Occipital lobe (tissue), 2 donors: ENCODE measurements around the gene TMEM203. TPM values are rescaled to one million over a fixed set of nuclear protein-coding genes. Genes with fewer than 3 reads are reported as not detected.

Experiments used
- DNase-seq: peaks from one replicate; lab custom pipeline; 2025; lab: John Stamatoyannopoulos, UW
- total RNA-seq: library from RNA; depleted of rRNA; stranded (reverse); fragments of >200 nt; gene quantifications from one replicate; pipeline ENCODE4 v1.2.3, GENCODE V29; 2014

The TMEM203 gene
- total RNA-seq, 1 donor from 2014 or later, result 42.9 TPM

- no peak for DNase-seq
These were observed 25.4 kb upstream of the TMEM203 start, which contains the start of gene SLC34A3 for GRCh38 chr9:137230705-137231371. TSS of gene SLC34A3 (plus strand) at chr9:137230901. CDS start at chr9:137231703, 802 bp downstream.

GRCh38 chr9:137229903-137230704 lies 24.7 kb upstream of the TMEM203 start:
- no peak for DNase-seq

GRCh38 chr9:137228968-137229896 lies 23.8 kb upstream of the TMEM203 start:
- no peak for DNase-seq

DNA sequence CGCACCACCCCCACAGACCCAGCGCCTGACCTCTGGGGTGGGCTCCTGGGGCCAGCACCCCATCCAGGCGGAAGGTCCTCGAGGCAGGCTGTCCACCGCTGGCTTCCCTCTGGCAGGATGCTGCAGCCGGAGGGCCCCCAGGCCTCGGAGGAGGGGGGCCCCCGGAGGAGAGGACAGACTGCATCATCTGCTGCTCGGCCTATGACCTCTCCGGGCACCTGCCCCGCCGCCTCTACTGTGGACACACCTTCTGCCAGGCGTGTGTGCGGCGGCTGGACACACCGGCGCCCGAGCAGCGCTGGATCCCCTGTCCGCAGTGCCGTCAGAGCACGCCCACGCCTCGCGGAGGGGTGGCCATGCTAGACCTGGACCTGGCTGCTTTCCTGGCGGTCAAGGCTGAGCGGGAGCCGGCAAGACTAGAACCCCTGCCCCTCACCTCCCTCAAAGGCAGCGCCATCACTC lies 23.1 kb upstream of the TMEM203 start:
- no peak for DNase-seq

- DNase-seq, result no peak
These were observed 22.5 kb upstream of the TMEM203 start for GRCh38 chr9:137227853-137228505.

DNA sequence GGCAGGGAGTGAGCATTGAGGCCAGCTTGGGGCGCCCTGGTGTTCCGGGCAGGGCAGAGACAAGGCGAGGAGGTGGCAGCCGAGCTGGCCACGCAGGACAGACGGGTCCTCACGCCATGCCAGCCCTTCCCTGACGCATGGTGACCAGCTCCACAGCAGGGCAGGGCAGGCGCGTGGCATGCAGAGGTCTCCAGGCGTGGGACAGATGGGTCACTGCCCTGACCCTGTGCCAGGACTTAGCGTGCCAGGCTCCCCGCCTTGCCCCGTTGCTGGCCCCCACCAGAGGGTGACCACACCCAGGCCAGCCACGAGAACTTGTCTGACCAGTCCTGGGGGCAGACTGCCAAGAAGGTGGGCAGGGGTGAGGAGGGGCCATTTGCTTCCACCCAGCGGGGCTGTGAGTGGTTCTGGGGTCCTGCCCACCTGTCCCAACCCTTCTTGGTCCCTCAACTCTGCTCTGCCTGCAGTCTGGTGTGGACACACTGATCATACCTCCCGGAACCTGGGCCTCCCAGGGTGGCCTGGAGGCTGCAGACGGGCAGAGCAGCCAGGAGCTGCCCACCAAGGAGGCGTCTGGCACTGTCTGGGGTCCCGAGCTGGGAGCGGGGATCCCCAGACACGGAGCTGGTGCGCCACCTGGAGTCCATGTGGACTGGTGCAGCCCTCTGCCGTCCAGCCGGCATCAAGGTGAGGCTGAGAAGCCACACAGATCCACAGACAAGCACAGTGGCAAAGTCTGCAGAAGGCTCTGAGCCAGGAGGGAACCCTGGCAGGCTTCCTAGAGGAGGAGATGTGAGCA lies 21.8 kb upstream of the TMEM203 start, which contains the start of gene RNF224:
TSS of gene RNF224 (plus strand) at position 449 of the 799 bp plus-strand sequence. CDS start 834 bp downstream, outside the sequence.
- DNase-seq, result no peak

- DNase-seq, result no peak
These were observed 21.0 kb upstream of the TMEM203 start for GRCh38 chr9:137226338-137227053.

GRCh38 chr9:137225699-137226331 lies 20.4 kb upstream of the TMEM203 start:
- no peak for DNase-seq

GRCh38 chr9:137224830-137225694 lies 19.6 kb upstream of the TMEM203 start, which contains the start of gene CYSRT1:
TSS of gene CYSRT1 (plus strand) at chr9:137225174. CDS start at chr9:137225622, 448 bp downstream.
- DNase-seq, result no peak

DNA sequence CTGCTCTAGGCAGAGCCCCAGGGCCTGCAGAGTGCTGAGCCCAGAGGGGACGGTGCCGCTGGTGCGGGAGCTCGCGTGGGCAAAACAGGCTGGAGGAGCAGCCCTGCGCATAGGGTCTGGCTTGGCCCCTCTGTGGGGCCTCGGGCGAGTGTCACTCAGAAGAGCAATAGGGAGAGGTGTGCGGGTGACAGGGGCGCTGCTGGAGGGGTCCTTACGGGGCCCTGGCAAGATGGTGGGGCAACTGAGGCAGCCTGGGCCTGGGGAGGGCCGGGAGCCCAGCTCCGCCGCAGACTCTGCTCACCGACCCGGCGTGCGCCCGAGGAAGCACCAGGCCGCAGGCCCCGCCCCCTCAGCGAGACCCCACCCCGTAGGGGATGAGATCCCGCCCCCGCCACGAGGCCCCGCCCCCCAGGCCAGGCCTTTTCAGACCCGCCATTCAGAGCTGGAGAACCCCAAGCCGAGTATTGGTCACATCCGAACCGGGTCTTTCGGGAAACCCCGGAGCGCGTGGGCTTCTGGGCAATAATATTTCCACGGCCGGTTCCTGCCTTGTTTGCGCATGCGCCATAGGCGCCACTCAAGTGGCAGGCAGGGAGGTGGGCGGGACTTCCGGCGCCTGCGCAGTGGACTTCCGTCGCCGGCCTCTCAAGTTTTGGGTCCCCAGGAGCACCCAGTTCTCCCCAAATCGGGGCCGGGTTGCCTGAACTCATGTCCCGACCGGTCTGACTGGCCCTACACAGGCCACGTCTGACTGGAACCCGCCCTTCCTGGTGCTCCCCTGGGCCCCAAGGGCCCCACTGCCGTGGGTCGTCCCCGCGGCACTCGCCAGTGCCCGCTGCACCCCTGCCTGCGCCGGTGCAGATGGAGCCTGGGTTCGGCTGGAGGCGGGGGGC lies 17.9 kb upstream of the TMEM203 start:
- peak; percentile 94 for DNase-seq

- DNase-seq, result no peak
These were observed 17.0 kb upstream of the TMEM203 start, which contains the start of gene RNF208 for GRCh38 chr9:137222190-137223077. TSS of gene RNF208 (minus strand) at chr9:137222240. CDS start at chr9:137221212, 1,028 bp downstream.

DNA sequence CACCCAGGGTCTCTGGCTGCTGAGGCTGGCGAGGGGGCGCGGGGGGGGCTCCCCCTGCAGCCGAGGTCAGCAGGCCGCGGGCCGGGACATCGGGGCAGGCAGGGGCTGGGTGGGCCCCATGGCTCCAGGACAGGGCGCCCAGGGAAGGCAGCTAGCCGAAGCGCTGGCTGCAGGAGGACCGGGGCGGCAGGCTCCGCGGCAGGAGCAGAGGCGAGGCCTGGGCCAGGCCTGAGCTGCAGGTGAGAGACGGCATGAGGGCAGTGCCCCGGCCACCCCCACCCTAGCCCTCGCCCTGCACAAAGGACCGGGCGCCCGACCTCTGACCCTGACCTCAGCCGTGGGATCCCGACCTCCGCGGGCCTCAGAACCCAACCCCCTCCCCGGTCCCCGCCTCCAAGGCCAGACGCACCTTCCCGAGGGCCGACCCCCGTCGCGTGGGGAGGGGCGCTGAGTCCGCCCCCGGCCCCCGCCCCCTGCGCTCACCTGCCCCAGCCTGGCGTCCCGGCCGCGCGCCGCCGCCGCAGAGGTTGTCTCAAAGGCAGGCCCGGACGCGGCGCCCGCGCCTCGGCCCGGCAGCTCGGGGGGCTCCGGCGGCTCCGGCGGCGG lies 16.2 kb upstream of the TMEM203 start:
- no peak for DNase-seq

DNA sequence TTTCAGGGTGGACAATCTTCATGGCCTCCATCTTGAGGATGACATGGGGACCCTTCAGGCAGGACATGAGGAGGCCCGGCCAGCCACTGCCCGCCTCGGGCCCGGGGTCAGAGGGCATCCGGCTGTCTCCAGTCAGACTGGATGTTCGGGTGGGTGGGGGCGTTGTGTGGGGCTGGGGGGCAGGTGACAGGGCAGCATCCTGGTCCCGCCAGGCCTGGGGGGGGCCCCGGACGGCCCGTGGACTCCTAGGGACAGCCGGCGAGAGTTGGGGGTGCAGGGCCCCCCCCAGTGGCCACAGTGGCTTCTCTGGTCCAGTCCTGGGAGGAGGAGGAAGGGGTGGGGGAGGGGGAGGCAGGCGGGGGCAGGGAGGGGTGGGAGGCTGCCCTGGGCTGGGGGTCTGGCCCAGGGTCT lies 15.7 kb upstream of the TMEM203 start:
- DNase-seq, result no peak

- no peak for DNase-seq
These were observed 15.1 kb upstream of the TMEM203 start for GRCh38 chr9:137220317-137221094.
